ENCODE measurements around the gene SFMBT2.

The SFMBT2 gene

DNA sequence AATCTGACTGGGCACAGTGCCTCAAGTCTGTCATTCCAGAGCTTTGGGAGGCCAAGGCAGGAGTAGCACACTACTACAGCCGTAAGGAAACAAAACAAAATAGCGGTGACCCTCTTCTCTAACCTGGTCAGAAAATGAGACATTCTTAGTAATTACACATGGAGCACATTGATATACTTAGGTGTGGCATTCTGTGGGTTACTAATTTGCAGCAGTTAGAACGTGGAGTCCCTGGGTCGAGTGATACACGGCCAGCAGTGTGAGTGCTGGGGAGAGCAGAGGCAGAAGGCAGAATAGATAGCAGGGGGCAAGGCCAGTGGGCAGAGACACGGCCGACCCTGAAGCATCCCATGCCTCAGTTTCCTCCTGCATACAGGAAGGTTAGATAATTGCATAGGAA is 28.9 kb upstream of the SFMBT2 start:
- no peaks in the 10 kb centered on the region for H3K27me3 ChIP-seq (ENCODE audit: control insufficient read depth, insufficient read depth, low read length)
- H3K36me3 ChIP-seq (ENCODE audit: control insufficient read depth, insufficient read depth, low read length), result no peaks in the 10 kb centered on the region
- H3K9ac ChIP-seq (ENCODE audit: low read depth, low read length), result no peak overlapping the region
- peaks cover 7% of the 10 kb centered on the region for H3K4me1 ChIP-seq (ENCODE audit: control insufficient read depth, insufficient read depth, low read length)
- H3K27ac ChIP-seq (ENCODE audit: low read depth, low read length), result no peak overlapping the region
- no peak overlapping the region for H3K4me3 ChIP-seq (ENCODE audit: low read depth, low read length)
- H3K9me3 ChIP-seq (ENCODE audit: control insufficient read depth, insufficient read depth, low read length), result no peaks in the 10 kb centered on the region

GRCh38 chr10:7438196-7438986 is 27.6 kb upstream of the SFMBT2 start:
- Histone ChIP-seq H3K4me1 (ENCODE audit: control insufficient read depth, insufficient read depth, low read length) (peaks cover 14% of the 10 kb centered on the region), H3K9me3 (ENCODE audit: control insufficient read depth, insufficient read depth, low read length) (no peaks in the 10 kb centered on the region), H3K9ac (ENCODE audit: low read depth, low read length) (no peak overlapping the region), H3K36me3 (ENCODE audit: control insufficient read depth, insufficient read depth, low read length) (no peaks in the 10 kb centered on the region), H3K4me3 (ENCODE audit: low read depth, low read length) (no peak overlapping the region), H3K27me3 (ENCODE audit: control insufficient read depth, insufficient read depth, low read length) (no peaks in the 10 kb centered on the region), H3K27ac (ENCODE audit: low read depth, low read length) (no peak overlapping the region)

- peaks cover 27% of the 10 kb centered on the region for H3K4me1 ChIP-seq (ENCODE audit: control insufficient read depth, insufficient read depth, low read length)
- no peaks in the 10 kb centered on the region for H3K36me3 ChIP-seq (ENCODE audit: control insufficient read depth, insufficient read depth, low read length)
- no peak overlapping the region for H3K9ac ChIP-seq (ENCODE audit: low read depth, low read length)
- H3K27me3 ChIP-seq (ENCODE audit: control insufficient read depth, insufficient read depth, low read length), result no peaks in the 10 kb centered on the region
- H3K27ac ChIP-seq (ENCODE audit: low read depth, low read length), result no peak overlapping the region
- no peak overlapping the region for H3K4me3 ChIP-seq (ENCODE audit: low read depth, low read length)
- H3K9me3 ChIP-seq (ENCODE audit: control insufficient read depth, insufficient read depth, low read length), result no peaks in the 10 kb centered on the region
Observed at GRCh38 chr10:7436490-7437100, 25.8 kb upstream of the SFMBT2 start.

DNA sequence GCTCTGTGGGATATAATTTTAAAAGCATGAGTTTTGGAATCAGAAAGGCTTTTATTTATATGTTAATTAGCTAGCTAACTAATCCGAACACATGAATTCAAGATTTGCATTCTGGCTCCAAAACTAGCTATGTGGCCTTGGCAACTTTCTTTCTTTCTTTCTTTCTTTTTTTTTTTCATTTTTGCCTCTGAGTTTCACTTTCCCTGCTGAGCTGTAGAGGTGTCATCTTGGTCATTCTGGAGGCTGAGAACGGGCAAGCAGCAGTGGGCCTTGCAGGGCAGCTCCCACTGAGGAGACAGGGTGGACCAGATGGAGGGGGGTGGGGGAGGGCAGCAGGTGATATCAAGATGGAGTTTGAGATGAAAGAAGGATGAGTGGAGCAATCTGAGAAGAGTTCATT is 24.8 kb upstream of the SFMBT2 start:
- H3K27ac ChIP-seq (ENCODE audit: low read depth, low read length), result no peak overlapping the region
- H3K36me3 ChIP-seq (ENCODE audit: control insufficient read depth, insufficient read depth, low read length), result no peaks in the 10 kb centered on the region
- no peaks in the 10 kb centered on the region for H3K9me3 ChIP-seq (ENCODE audit: control insufficient read depth, insufficient read depth, low read length)
- H3K27me3 ChIP-seq (ENCODE audit: control insufficient read depth, insufficient read depth, low read length), result no peaks in the 10 kb centered on the region
- H3K4me1 ChIP-seq (ENCODE audit: control insufficient read depth, insufficient read depth, low read length), result peaks cover 27% of the 10 kb centered on the region
- H3K4me3 ChIP-seq (ENCODE audit: low read depth, low read length), result no peak overlapping the region
- H3K9ac ChIP-seq (ENCODE audit: low read depth, low read length), result no peak overlapping the region

GRCh38 chr10:7434378-7434777 is 23.5 kb upstream of the SFMBT2 start:
- Histone ChIP-seq H3K9ac (ENCODE audit: low read depth, low read length) (no peak overlapping the region), H3K9me3 (ENCODE audit: control insufficient read depth, insufficient read depth, low read length) (no peaks in the 10 kb centered on the region), H3K4me3 (ENCODE audit: low read depth, low read length) (no peak overlapping the region), H3K27me3 (ENCODE audit: control insufficient read depth, insufficient read depth, low read length) (no peaks in the 10 kb centered on the region), H3K27ac (ENCODE audit: low read depth, low read length) (no peak overlapping the region), H3K4me1 (ENCODE audit: control insufficient read depth, insufficient read depth, low read length) (peaks cover 27% of the 10 kb centered on the region), H3K36me3 (ENCODE audit: control insufficient read depth, insufficient read depth, low read length) (no peaks in the 10 kb centered on the region)

- no peaks in the 10 kb centered on the region for H3K9me3 ChIP-seq (ENCODE audit: control insufficient read depth, insufficient read depth, low read length)
- H3K36me3 ChIP-seq (ENCODE audit: control insufficient read depth, insufficient read depth, low read length), result no peaks in the 10 kb centered on the region
- H3K9ac ChIP-seq (ENCODE audit: low read depth, low read length), result no peak overlapping the region
- H3K4me1 ChIP-seq (ENCODE audit: control insufficient read depth, insufficient read depth, low read length), result peaks cover 33% of the 10 kb centered on the region
- no peak overlapping the region for H3K27ac ChIP-seq (ENCODE audit: low read depth, low read length)
- H3K4me3 ChIP-seq (ENCODE audit: low read depth, low read length), result no peak overlapping the region
- no peaks in the 10 kb centered on the region for H3K27me3 ChIP-seq (ENCODE audit: control insufficient read depth, insufficient read depth, low read length)
Observed at GRCh38 chr10:7433861-7434260, 23.0 kb upstream of the SFMBT2 start.

DNA sequence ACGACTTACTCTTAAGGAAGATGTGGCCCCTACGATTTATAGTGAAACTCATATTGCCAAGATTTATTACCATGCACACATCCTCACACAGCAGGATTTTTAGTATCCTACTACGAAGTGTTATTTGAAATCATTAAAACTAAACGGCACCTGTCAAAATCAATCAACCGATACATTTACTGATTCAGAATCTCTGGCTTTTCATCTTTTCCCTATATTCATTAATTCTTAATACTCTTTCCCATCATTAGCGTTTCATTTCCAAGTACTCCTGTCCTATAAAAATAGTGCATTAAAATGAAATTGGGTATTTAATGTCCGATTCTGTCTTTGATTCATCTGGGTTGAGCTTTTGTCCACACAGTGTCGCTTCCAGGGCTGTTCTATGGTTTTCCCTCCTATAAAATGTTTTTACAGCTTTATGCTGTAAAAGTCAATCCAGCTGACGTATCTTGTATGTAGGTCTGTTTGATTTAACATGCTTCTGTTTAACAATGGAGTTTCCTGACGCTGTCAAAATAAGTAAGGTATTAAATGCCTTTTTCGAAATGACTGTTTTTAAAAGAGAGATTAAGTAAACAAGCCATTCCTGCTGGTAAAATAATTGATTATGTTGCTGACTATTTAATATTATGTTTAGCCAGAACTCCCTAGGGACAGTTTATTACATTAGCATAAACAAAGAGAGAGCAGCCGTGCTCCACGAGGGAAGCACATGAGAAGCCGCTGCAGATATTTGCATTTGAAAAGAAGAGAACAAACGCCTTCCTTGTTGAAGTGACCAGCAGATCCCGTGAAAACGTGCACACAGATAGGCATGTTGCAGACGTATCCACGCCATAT is 22.3 kb upstream of the SFMBT2 start:
- H3K36me3 ChIP-seq (ENCODE audit: control insufficient read depth, insufficient read depth, low read length), result no peaks in the 10 kb centered on the region
- H3K9me3 ChIP-seq (ENCODE audit: control insufficient read depth, insufficient read depth, low read length), result no peaks in the 10 kb centered on the region
- peaks cover 34% of the 10 kb centered on the region for H3K4me1 ChIP-seq (ENCODE audit: control insufficient read depth, insufficient read depth, low read length)
- H3K4me3 ChIP-seq (ENCODE audit: low read depth, low read length), result no peak overlapping the region
- no peak overlapping the region for H3K9ac ChIP-seq (ENCODE audit: low read depth, low read length)
- H3K27me3 ChIP-seq (ENCODE audit: control insufficient read depth, insufficient read depth, low read length), result no peaks in the 10 kb centered on the region
- no peak overlapping the region for H3K27ac ChIP-seq (ENCODE audit: low read depth, low read length)

- H3K4me1 ChIP-seq (ENCODE audit: control insufficient read depth, insufficient read depth, low read length), result peaks cover 57% of the 10 kb centered on the region
- H3K4me3 ChIP-seq (ENCODE audit: low read depth, low read length), result no peak overlapping the region
- no peaks in the 10 kb centered on the region for H3K36me3 ChIP-seq (ENCODE audit: control insufficient read depth, insufficient read depth, low read length)
- no peak overlapping the region for H3K27ac ChIP-seq (ENCODE audit: low read depth, low read length)
- H3K9ac ChIP-seq (ENCODE audit: low read depth, low read length), result no peak overlapping the region
- no peaks in the 10 kb centered on the region for H3K9me3 ChIP-seq (ENCODE audit: control insufficient read depth, insufficient read depth, low read length)
- H3K27me3 ChIP-seq (ENCODE audit: control insufficient read depth, insufficient read depth, low read length), result peaks cover 24% of the 10 kb centered on the region
Observed at GRCh38 chr10:7428673-7429350, 18.0 kb upstream of the SFMBT2 start.

DNA sequence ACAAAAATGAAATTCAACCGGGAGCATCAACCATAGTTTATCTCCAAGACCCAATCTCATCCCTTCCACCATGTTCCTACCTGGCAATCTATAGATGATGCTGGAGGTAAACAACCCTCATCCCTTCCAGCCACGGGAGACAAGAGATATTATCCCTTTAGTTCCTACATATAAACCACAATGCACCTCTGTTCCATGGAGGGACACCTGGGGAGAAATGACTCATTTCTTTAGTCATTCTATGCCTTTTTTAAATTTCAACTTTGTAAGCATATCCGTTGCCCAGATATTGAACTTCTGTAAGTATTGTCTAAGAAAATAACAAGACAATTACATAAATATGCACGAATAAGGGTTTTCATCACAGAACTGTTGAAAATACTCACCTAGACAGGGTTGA is 15.5 kb upstream of the SFMBT2 start:
- no peak overlapping the region for H3K27ac ChIP-seq (ENCODE audit: low read depth, low read length)
- H3K4me1 ChIP-seq (ENCODE audit: control insufficient read depth, insufficient read depth, low read length), result peaks cover 53% of the 10 kb centered on the region
- no peak overlapping the region for H3K9ac ChIP-seq (ENCODE audit: low read depth, low read length)
- H3K36me3 ChIP-seq (ENCODE audit: control insufficient read depth, insufficient read depth, low read length), result no peaks in the 10 kb centered on the region
- no peaks in the 10 kb centered on the region for H3K9me3 ChIP-seq (ENCODE audit: control insufficient read depth, insufficient read depth, low read length)
- H3K4me3 ChIP-seq (ENCODE audit: low read depth, low read length), result no peak overlapping the region
- peaks cover 35% of the 10 kb centered on the region for H3K27me3 ChIP-seq (ENCODE audit: control insufficient read depth, insufficient read depth, low read length)

GRCh38 chr10:7425691-7426090 is 14.9 kb upstream of the SFMBT2 start:
- Histone ChIP-seq H3K9ac (ENCODE audit: low read depth, low read length) (no peak overlapping the region), H3K4me3 (ENCODE audit: low read depth, low read length) (no peak overlapping the region), H3K27ac (ENCODE audit: low read depth, low read length) (no peak overlapping the region), H3K36me3 (ENCODE audit: control insufficient read depth, insufficient read depth, low read length) (no peaks in the 10 kb centered on the region), H3K27me3 (ENCODE audit: control insufficient read depth, insufficient read depth, low read length) (peaks cover 35% of the 10 kb centered on the region), H3K9me3 (ENCODE audit: control insufficient read depth, insufficient read depth, low read length) (no peaks in the 10 kb centered on the region), H3K4me1 (ENCODE audit: control insufficient read depth, insufficient read depth, low read length) (peaks cover 53% of the 10 kb centered on the region)
